Kidney (tissue), 14 donors: ENCODE measurements around the gene RAPGEF4. TPM values are rescaled to one million over a fixed set of nuclear protein-coding genes. Genes with fewer than 3 reads are reported as not detected.

Experiments
- DNase-seq, 5 donors: peaks; one replicate each; pipeline ENCODE4 v3.0.0-alpha.2; 2013 to 2020
- FAIRE-seq: peaks from 2 replicates; lab custom pipeline; 2012; peaks lifted over from hg19 to GRCh38; lab: Jason Lieb, UNC
- H3K27ac ChIP-seq, 2 donors: one replicate each; pipeline ENCODE4 v1.7.0; 2013; ENCODE audit warnings: low read depth in 2 of 2, low read length in 2 of 2, inconsistent platforms in 1 of 2
- H3K27me3 ChIP-seq: one replicate; pipeline ENCODE4 v1.7.1; 2013; ENCODE audit warnings: low read length, inconsistent platforms; ENCODE audit not compliant: control insufficient read depth, insufficient read depth
- H3K36me3 ChIP-seq, 3 donors: one replicate each; pipeline versions ENCODE4 v1.7.0 to v1.7.1; 2013; ENCODE audit warnings: low read length in 3 of 3, control low read depth in 1 of 3, inconsistent platforms in 1 of 3; ENCODE audit not compliant: insufficient read depth in 3 of 3, control insufficient read depth in 2 of 3
- H3K4me1 ChIP-seq, 3 donors: one replicate each; pipeline versions ENCODE4 v1.7.0 to v1.7.1; 2013; ENCODE audit warnings: low read length in 3 of 3, inconsistent platforms in 1 of 3, low read depth in 1 of 3; ENCODE audit not compliant: control insufficient read depth in 2 of 3, insufficient read depth in 2 of 3
- H3K4me3 ChIP-seq, 3 donors: one replicate each; pipeline versions ENCODE4 v1.7.0 to v1.8.1; 2013; ENCODE audit warnings: low read length in 3 of 3, control low read depth in 1 of 3, inconsistent platforms in 1 of 3
- H3K9ac ChIP-seq, 3 donors: one replicate each; pipeline versions ENCODE4 v1.7.0 to v1.7.1; 2013; ENCODE audit warnings: low read length in 3 of 3, control low read depth in 1 of 3, inconsistent platforms in 1 of 3
- H3K9me3 ChIP-seq, 3 donors: one replicate each; pipeline versions ENCODE4 v1.7.0 to v1.7.1; 2013; ENCODE audit warnings: low read length in 3 of 3, control low read depth in 1 of 3, inconsistent platforms in 1 of 3; ENCODE audit not compliant: control insufficient read depth in 2 of 3, insufficient read depth in 1 of 3
- intact Hi-C: fragments of 100-400 bp; cut with DNase I; formaldehyde crosslinking; loops from one replicate; pipeline ENCODE4 v1.11.1; 2022
- polyA plus RNA-seq: library from polyadenylated mRNA; stranded (reverse); fragments of 350-450 nt; fragmentation: Illumina TruSeq; extraction: RNeasy Lipid Tissue Mini Kit (QIAGEN cat#74804); gene quantifications from one replicate; pipeline ENCODE4 v1.2.3, GENCODE V29; 2014; ENCODE audit warnings: low read depth, low replicate concordance; ENCODE audit not compliant: insufficient read depth
- total RNA-seq: library from RNA; stranded (reverse); fragmentation: NEBNext Ultra II Directional; extraction: Animal tissue kit (Norgen Biotek cat#: 25700); gene quantifications from one replicate; pipeline ENCODE4 v1.2.1, GENCODE V29; 2021
- TF ChIP-seq, protein P1 (sequence below): IDR thresholded peaks from 3 replicates; pipeline ENCODE4 v1.5.1; 2012; ENCODE audit warnings: mild to moderate bottlenecking, moderate library complexity, borderline replicate concordance; ENCODE audit not compliant: insufficient read depth; ENCODE audit errors: extremely low read depth
- donor health status: control.
- donor health status: control.
- donor health status: control.
- donor health status: control.
- donor health status: control.
- donor health status: DM: yes; HTN: yes; CAD: no.
- donor health status: Normal renal cell carcinoma (clear cell type).

The RAPGEF4 gene
- total and polyA plus RNA-seq, 2 donors from 2014 or later: 3.8 to 13.6 TPM

DNA sequence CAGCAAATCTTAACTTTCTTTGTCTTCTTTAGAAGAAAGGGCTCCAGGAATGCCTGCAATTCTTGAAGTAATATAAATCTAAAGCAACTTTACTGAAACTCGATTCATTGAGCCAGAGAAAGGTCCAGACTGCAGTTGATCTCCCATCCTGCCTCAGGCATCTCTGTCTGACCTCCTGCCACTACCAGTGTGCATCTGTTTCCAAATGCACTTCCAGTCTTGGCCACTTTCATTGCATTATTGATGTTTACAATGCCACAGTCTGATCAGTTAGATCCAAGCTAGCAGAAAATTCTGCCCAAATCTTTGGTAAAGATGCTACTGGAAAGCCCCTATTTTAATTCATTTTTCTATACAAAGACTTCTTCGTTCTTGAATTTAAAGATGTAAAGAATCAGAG, 158.0 kb downstream of the RAPGEF4 start:
- TF ChIP-seq, protein P1, sequence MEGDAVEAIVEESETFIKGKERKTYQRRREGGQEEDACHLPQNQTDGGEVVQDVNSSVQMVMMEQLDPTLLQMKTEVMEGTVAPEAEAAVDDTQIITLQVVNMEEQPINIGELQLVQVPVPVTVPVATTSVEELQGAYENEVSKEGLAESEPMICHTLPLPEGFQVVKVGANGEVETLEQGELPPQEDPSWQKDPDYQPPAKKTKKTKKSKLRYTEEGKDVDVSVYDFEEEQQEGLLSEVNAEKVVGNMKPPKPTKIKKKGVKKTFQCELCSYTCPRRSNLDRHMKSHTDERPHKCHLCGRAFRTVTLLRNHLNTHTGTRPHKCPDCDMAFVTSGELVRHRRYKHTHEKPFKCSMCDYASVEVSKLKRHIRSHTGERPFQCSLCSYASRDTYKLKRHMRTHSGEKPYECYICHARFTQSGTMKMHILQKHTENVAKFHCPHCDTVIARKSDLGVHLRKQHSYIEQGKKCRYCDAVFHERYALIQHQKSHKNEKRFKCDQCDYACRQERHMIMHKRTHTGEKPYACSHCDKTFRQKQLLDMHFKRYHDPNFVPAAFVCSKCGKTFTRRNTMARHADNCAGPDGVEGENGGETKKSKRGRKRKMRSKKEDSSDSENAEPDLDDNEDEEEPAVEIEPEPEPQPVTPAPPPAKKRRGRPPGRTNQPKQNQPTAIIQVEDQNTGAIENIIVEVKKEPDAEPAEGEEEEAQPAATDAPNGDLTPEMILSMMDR: no peak
- FAIRE-seq (no peak), DNase-seq (no peak)
- H3K36me3 ChIP-seq: no peaks in the 10 kb centered on the region
- H3K4me3 ChIP-seq: no peak overlapping the region
- H3K27me3 ChIP-seq: no peaks in the 10 kb centered on the region
- intact Hi-C loops: no loop called here
- H3K4me1 ChIP-seq: peaks cover 0 to 4% (median 0%) of the 10 kb centered on the region in 3 donors
- H3K9me3 ChIP-seq: no peaks in the 10 kb centered on the region
- no peak overlapping the region for H3K27ac ChIP-seq
- no peak overlapping the region for H3K9ac ChIP-seq

DNA sequence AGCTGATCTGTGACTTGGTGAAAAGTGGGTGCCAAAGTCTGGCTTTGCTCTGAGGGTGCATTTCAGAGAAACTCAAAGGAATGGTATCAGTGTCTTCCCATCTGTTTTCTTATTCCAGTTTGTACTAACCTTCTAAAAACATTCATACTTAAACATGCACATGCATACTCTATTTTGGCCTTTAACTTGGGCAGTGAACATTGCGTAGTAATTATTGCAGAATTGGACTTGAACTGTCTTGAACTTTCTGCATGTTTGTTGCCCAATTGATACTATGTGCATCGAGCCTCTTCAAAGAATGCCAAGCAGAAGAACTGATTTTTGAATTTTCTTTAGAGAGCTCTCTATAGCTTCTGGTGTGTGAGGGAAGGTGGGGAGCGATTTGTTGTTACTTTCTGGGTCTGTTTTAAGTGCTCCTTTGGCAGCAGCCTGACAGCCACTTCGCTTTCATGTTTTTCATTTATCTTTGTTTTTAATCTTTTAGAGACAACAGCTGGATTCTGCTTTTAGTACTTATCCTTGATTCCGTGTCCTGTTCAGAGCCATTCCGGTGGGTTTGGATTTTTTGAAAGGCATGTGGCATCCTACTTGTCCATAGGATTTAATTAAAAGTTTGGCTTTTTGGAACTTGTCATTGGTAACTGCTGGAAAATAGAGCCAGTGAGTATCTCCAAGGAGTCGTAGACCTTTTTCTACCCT, 159.2 kb downstream of the RAPGEF4 start:
- Histone ChIP-seq H3K4me3 (no peak overlapping the region), H3K9ac (no peak overlapping the region), H3K36me3 (no peaks in the 10 kb centered on the region), H3K9me3 (no peaks in the 10 kb centered on the region), H3K27me3 (no peaks in the 10 kb centered on the region), H3K4me1 (peaks cover 0 to 4% (median 0%) of the 10 kb centered on the region in 3 donors), H3K27ac (no peak overlapping the region)
- intact Hi-C loops: no loop called here
- FAIRE-seq: no peak
- no peak for DNase-seq
- TF ChIP-seq, protein P1: no peak

DNA sequence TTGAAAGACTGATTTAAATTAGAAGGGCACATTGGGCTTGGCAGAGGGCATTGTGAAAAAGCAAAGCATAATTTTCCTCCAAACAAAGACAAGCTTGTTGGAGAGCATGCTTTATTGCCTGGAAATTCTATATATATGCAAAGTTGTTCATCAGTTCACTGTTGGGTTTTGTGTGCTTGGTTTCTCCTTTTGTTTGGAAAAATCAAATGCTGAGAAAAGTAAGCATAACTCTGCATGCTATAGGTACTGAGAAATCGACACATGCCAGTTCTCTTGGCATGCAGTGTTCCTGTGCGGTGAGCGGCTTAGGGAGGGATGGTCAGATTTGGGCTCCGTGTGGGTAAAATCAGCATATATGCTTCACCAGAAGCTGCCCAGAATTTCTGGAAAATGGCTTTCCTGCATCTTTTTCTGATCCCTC, 161.0 kb downstream of the RAPGEF4 start:
- FAIRE-seq: no peak
- H3K9ac ChIP-seq: no peak overlapping the region
- no peaks in the 10 kb centered on the region for H3K36me3 ChIP-seq
- H3K27me3 ChIP-seq: no peaks in the 10 kb centered on the region
- H3K9me3 ChIP-seq: no peaks in the 10 kb centered on the region
- no peak overlapping the region for H3K27ac ChIP-seq
- intact Hi-C loops: no loop called here
- TF ChIP-seq, protein P1: no peak
- peaks cover 0 to 4% (median 0%) of the 10 kb centered on the region in 3 donors for H3K4me1 ChIP-seq
- H3K4me3 ChIP-seq: no peak overlapping the region
- DNase-seq: peak in 1 of 5 donors; percentile 3

DNA sequence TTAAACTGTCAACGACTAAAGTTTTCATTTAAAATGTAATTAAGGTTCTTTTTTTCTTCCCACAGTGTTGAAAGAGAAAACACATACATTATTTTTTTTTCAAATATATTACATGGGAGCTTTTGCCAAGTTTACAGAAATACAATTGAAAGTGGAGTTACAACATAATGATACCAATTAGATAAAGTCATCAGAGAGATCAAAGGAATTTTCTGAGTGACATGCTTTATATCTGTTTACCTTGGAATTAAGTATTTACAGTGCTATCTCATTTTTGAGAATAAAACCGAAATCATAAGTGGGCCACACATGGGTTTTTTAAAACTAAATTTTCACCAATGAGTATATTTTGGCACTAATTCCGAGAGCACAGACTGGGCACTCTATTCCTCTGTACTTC, 165.2 kb downstream of the RAPGEF4 start:
- no peak for FAIRE-seq
- no peak overlapping the region for H3K9ac ChIP-seq
- no peak for DNase-seq
- H3K27ac ChIP-seq: no peak overlapping the region
- intact Hi-C loops: no loop called here
- H3K9me3 ChIP-seq: no peaks in the 10 kb centered on the region
- no peaks in the 10 kb centered on the region for H3K4me1 ChIP-seq
- TF ChIP-seq, protein P1: no peak
- no peaks in the 10 kb centered on the region for H3K36me3 ChIP-seq
- no peak overlapping the region for H3K4me3 ChIP-seq
- H3K27me3 ChIP-seq: no peaks in the 10 kb centered on the region
